HG02973 (cell line): Measurements from ENCODE around the gene ZFP3.
"Not testable (repeated sequence)": the region's sequence is repeated elsewhere in the genome, so short reads cannot be mapped to it uniquely, and the experiment has no call there.

Experiments used
- ATAC-seq: cut with Tn5 transposase; IDR thresholded peaks from one replicate; pipeline ENCODE4 v1.9.1; 2021; ENCODE audit warnings: moderate library complexity; ENCODE audit not compliant: unreplicated experiment

The ZFP3 gene

DNA sequence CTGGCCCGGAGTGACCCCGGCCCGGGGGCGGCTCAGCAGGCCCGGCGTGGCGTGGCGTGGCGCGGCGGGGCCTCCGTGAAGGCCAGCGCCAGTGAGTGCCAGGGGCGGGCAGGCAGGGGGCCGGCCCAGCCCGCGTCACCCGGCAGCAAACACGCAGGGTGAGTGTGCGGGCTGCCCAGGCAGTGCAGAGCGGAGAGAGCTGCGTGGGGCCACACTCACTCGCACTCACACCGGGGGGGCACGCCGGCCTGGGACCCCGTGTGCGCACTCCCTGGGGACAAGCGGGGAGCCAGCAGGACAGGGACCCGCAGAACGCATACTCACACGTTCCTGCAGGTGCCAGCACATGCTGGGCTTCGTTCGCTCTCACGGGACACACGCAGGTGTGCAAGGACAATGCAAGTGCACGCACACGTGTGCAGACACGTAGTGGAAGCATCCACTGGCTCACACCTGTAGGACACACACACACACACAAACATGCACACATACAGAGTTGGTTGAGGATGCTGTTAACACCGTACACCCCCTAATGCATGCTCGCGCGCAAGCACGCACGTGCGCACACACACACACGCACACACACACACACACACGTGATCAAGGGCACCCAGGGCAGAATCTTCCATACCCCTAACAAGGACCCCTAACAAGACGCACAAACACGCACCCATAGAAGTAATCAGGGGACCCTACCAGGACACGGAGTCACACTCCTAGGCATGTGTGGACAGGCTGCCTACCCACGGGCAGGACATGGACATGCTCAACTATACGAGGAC lies 45.3 kb downstream of the ZFP3 start:
- ATAC-seq, result no peak

DNA sequence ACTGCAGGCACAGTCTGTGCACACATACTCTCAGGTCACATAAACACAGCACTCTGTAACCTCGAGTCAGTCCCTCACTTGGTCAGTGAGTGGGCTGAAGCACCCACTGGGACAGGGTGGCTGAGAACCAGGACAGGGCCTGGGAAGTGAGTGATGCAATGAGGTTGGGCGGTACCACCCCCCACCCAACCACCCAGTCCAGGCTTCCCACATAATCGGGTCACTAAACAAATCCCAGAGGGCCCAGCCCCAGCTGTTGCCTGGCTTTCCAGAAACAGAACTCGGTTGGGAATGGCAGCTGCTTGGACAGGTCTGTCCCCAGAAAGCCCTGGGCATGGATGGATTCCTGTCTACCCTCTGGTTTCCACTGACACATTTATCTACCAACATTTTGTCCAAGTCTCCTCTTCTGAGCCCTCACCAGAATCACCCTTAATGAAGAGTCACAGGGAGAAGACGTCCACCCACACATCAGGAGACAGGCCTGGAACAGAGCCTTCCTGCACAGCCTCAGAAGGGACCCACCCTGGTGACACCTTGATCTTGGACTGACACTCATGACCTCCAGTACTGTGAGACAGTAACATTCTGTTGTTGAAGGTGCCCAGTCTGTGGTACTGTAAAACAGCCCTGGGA lies 46.0 kb downstream of the ZFP3 start:
- not testable (repeated sequence) for ATAC-seq

DNA sequence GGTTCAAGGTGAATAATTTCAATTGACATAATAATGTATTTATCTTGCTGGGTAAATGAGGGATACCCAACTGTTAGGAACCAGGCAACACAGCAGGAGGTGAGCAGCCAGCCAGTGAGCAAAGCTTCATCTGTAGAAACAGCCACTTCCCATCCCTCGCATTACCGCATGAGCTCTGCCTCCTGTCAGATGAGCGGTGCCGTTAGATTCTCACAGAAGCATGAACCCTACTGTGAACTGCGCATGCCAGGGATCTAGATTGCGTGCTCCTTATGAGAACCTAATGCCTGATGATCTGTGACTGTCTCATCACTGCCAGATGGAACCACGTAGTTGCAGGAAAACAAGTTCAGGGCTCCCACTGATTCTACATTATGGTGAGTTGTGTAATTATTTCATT lies 46.6 kb downstream of the ZFP3 start:
- not testable (repeated sequence) for ATAC-seq

DNA sequence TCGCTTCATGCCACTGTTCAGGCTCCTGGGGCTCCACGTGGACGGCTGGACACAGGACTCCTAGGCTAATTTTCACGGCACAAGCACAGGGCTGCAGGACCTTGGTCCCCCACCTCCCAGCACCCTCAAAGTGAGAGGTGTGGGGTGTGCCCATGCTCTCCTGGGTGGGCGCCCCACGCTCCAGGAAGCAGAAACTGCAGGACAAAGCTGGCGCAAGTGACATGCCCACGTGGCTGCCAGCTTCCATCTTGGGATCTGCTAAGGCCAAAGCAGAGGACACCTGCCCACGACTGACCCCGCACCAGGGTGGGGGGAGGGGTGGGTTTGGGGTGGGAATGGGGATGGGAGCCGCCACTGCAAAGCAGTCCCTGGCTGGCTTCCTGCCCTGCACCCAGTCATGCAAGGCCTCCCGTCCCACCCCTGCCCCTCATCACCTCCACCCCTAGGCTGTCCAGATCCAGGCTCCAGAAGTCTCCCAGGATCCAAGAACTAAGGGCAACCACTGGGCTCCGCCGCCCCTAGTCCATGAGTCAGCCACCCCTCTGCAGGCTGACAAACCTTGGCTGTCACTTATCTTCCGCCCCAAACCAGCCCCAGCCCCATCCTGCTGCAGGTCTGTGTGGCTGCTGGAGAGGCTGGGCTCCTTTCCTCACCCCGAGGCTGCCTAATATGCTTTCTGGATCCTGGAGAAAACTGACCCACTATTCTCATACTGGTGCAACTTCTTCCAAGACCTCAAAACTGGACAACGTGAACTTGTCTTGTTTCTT lies 48.6 kb downstream of the ZFP3 start:
- ATAC-seq, result no peak

DNA sequence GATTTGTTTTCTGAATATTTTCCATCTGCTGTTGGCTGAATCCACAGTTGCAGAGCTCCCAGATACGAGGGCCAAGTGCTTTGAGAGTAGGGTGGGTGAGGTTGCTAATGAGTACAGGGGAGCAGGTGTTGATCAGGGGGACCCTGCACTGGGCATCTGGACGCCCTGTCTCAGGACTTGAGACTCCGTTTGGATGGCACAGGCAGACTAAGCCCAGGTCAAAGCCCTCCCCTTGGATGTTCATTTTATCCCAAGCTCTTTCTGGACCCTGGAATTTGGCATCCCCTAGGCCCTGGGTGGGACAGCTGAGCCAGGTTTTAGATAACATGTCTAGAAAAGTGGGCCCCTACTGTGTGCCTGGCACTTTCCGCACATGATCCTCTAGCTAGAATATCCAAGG lies 49.6 kb downstream of the ZFP3 start:
- no peak for ATAC-seq

DNA sequence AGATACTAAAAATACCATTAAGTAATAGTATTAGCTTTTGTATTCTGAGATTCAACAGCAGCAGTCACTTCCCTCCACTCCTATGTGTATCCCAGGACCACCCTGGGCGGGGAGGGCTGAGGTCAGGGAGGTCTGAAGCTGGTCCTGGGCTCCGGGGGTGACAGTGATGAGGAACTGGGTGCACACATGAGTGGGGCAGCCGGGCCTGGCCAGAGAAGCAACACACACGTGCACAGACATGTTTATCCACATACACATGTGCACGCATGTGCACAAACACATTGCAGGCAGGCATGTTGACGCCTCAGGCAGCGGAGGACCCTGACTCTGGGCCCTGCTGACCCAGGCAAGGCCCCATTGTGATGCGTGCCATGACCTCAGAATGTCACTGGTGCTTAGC lies 50.1 kb downstream of the ZFP3 start:
- not testable (repeated sequence) for ATAC-seq

DNA sequence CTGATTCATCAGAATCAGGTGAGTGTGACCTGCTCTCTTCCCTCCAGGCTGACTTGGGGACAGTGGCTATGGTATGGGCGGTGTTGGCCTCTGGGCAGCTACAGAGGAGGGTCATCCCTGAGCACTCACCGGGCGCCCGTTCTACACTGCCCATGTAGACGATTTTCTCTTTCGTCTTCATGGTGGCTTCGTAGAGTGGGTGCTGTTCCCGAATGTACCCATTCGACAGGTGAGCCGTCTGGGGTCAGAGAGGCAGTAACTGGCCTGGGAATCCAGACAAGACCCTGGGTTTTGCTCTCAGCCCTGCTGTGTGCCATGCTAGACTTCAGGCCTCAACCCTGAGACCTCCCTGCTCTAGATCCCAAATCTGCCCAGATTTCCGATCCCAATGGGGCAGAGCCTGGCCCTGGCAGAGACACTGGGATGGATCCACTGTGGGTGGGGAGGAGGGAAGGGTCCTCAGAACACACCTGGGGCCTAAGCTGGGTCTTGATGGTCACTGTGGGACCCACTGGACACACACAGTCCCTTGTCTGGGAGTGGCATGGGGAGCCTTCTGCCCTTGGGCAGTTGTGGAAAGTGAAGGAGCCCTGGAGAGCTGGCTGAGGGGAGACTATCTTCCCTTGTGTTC lies 50.8 kb downstream of the ZFP3 start:
- no peak for ATAC-seq

DNA sequence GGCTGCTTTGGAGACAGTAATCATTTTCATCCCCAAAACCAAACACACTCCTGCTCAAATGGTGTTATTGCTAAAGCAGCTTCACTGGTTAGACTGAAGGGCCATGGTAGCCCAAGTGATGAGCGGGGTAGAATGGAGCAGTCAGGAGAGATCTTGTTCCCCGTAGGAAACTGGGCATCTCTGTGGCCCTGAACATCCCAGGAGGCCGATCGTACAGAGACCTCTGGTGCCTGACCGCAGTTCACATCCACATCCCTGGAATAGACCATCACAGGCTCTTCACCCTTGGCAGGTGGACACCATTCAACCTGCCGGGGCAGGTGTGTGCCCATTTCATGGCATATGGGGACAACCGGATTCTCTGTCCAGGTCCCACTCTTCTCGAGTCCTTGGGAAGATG lies 51.5 kb downstream of the ZFP3 start:
- not testable (repeated sequence) for ATAC-seq

DNA sequence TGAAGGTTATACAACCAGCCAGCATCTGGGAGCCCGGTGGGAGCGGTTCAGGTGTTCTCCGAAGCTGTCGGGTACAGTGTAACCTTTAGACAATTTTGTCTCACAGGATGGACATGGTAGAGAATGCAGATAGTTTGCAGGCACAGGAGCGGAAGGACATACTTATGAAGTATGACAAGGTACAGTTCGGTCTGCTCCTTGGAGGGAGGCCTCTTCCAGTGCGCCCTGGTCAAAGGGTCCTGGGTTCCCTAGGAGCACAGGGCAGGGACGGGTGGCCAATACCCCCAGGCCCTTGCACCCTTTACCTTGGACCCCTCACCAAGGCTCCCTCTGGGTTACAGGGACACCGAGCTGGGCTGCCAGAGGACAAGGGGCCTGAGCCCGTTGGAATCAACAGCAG lies 52.0 kb downstream of the ZFP3 start:
- ATAC-seq, result not testable (repeated sequence)

DNA sequence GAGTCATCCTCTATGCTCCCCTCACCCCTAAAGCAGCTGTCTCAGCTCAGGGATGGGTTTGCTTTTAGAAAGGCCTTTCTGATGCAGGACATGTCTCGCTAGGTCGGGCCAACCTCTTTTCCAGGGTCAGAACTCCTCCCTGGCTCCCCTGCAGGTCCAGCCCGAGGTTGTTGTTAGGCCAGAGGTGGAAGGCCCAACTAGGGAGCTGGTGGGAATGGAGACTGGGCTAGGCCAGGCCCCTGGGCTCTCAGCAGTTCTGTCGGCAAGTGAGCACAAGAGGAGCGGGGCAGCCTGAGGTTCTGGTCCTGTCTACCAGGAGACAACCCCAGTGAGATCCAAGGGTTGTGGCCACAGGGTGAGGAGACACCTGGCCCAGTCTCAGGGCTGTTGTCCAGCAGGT lies 52.4 kb downstream of the ZFP3 start:
- not testable (repeated sequence) for ATAC-seq

DNA sequence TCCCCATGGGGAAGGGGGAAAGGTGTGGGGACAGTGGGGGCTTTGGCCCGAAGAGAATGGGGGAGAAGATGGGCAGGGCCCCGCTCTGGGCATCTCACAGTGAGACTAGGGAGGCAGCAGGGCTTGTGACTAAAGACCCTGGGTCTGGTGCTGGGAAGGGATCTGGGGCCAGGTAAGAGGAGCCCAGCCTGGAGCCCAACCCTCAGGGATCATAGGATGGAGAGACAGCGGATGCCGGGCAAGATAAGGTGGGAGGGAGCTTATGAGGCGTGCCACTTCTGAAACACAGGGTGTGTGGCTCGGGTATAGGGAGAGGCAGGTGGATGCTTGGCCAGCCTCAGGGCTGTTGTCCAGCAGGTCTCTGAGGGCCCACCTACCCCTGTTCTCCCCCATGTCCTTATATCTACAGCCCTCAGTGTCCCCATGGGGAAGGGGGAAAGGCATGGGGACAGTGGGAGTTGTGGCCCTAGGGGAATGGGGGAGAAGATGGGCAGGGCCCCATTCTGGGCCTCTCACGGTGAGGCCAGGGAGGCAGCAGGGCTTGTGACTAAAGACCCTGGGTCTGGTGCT lies 53.0 kb downstream of the ZFP3 start:
- ATAC-seq, result no peak

DNA sequence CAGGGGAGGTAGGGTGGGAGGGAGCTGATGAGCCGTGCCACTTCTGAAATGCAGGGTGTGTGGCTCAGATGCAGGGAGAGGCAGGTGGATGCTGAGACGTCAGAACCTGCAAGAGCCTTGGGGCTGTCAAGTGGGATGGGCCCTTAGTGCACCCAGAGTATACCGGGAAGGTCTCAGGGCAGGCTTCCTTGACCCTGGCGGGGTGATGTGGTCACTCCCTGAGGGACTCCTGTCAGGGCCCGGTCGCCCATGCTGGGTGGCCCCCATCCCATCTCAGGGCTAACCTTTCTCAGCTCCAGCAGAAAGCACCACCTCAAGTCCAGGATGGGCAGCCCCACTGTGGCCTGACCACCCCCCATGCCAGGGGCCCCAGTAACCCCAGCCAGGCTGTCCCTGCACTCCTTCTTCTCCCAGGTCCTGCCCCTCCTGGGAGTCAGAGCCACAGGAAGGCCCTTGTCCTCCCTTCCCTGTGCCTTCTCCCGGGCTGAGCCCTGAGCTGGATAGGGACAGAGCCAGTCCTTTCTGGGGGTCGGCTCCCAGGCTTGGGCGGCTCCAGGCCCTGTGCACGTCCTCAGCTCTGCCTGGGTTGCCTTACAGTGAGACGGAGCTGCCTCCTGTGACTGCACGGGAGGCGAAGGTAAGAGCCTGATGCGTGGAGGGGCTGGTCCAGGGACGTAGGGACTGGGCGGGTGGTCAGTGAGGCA lies 53.7 kb downstream of the ZFP3 start:
- ATAC-seq, result not testable (repeated sequence)

DNA sequence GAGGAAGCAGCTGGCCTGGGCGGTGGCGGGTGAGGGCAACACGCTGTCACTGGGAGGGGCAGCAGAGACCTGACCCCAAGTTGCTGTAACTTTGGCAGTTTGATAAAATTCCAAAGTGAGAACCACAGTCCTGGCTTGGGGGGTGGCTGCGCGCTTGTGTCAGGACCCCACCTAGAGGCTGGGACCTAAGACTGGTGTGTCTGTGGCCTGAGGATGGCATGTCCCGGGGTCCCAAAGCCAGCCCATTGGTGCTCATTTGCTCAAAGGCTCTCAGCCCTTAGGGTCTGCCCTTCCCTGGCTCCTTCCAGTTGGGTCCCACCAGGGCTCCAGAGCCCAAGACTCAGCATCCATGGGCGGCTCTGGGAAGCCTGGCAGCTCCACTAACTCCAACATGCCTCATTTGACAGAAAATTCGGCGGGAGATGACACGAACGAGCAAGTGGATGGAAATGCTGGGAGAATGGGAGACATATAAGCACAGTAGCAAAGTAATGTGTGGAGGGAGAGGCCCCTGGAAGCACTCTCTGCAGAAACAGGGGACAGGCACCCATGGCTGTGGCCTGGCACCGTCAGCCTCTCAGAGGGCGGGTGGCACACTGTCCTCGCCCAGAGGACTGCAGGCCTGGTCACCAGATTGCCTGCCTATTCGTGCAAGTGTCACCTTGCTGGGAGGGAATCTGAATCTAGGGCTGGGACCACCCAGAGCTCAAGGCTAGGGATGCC lies 54.4 kb downstream of the ZFP3 start:
- not testable (repeated sequence) for ATAC-seq

DNA sequence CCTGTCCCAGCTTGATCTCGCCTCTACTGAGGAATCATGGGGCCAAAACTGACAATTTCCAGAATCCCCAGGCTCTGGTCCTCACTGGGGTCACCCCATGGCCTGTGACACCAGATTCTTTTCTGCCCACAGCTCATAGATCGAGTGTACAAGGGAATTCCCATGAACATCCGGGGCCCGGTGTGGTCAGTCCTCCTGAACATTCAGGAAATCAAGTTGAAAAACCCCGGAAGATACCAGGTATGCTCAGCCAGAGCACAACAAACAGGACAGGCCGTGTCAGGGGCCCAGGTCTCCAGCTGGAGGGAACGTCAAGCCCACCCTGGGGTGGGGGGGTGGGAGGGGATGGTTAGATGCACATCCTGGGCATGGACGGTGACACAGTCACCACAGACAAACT lies 55.0 kb downstream of the ZFP3 start:
- ATAC-seq, result no peak

DNA sequence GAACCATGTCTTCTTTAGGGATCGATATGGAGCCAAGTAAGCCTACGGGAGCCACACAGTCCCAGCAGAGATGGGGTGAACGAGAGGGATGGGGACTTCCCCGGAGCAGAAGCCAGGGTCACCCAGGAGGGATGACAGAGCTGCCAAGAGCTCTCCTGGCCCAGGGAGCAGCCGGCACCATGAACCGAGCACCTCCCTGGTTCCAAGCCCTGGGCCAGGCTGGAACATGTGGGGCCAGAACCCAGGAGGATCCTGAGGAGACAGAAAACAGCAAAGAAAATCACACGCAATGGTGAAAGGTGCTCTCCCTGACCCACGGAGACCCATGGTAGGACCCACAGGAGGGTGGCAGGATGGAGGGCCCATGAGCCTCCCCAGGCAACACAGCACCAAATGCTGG lies 55.7 kb downstream of the ZFP3 start:
- ATAC-seq, result not testable (repeated sequence)

DNA sequence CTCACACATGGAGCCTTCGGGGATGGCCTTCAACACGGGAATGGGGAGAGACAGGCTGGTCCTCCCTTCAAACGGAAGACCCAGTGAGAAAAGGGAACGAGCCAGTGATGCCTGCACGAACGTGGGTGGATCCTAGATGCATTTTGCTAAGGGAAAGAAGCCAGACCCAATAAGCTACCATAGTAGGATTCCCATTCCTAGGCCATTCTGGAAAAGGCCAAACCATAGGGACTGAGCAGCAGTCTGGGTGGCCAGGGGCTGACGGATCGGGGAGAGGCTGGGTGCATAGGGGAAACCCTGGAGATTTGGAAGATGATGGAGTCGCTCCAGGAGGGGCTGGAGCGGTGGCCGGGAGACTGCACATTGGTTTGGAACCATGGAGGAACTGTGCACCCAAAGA lies 56.3 kb downstream of the ZFP3 start:
- not testable (repeated sequence) for ATAC-seq

DNA sequence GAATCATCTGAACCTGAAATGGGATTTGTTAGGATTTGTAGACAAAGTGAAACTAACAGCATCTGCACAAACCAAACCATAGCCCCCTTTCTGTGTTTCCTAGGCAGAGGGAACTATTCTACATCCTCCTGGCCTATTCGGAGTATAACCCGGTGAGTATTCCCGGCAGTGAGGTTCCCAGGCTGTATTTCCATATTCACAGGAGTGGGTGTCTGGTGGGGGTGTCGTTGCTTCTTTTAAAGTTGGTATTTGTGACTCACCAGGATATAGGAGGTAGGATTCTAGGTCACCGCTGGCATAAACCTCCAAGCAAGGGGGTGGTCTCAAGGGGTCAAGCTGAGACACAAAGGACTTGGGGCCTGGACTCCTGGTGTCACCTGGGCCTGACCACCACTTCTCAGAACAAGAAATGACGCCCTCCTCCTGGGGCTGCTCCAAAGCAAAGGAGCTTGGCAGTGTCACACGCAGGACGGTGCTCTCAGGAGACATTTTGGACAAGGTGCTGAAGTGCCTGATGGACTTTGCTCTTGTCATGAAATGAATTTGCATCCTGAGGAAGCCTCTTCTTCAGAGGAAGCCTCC lies 57.0 kb downstream of the ZFP3 start:
- not testable (repeated sequence) for ATAC-seq

DNA sequence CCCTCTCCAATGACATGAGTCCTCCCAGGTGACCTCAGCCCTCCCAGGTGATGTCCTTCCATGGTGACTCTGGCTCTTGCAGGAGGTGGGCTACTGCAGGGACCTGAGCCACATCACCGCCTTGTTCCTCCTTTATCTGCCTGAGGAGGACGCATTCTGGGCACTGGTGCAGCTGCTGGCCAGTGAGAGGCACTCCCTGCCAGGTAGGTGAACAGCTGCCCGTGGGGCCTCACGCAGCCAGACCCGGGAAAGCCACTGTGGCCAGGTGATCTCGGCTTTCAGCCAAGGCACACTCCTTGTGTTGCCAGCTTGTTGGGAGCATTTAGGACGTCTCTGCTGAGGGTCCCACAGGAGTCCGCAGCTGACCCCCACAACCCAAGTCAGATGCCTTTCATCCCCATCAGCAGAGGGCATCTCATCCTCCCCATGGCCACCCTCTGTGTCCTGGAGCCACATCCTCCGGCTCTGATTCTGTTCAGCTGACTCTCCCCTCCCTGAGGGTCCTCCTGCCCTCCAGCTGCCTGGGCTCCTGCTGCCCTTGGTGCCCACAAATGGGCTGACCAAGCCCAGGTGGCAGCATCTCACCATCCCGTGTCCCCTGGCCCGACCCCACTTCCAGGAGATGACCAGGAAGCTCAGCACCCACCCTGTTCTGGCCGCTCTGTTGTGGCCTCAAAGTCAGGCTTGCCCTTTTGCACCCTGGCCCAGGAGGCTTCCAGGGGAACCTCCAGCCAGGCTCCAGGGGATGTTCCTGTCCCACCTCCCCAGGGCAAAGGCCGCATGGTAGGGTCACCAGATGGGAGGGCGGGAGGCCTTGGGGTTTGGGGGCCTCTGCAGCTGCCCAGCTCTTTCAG lies 57.7 kb downstream of the ZFP3 start:
- no peak for ATAC-seq
